Keratinocyte (primary cell): ENCODE measurements around the gene LRRC15. TPM values are rescaled to one million over a fixed set of nuclear protein-coding genes. Genes with fewer than 3 reads are reported as not detected.

ENCODE experiments used
- DNase-seq: peaks from one replicate; pipeline ENCODE4 v3.0.0-alpha.2; 2011; ENCODE audit warnings: low read depth, missing footprints, low spot score
- FAIRE-seq: peaks from 2 replicates; lab custom pipeline; 2011; peaks lifted over from hg19 to GRCh38; lab: Jason Lieb, UNC
- H2AFZ ChIP-seq: 2 replicates; pipeline ENCODE4 v1.6.0; 2012; ENCODE audit warnings: low read length, control low read depth, inconsistent platforms; ENCODE audit not compliant: control insufficient read depth
- H3K27ac ChIP-seq: 2 replicates; pipeline ENCODE4 v1.5.1; 2011; ENCODE audit warnings: low read length; ENCODE audit not compliant: control insufficient read depth, insufficient read depth
- H3K27me3 ChIP-seq: 3 replicates; pipeline ENCODE4 v1.6.0; 2011; ENCODE audit warnings: low read length; ENCODE audit not compliant: control insufficient read depth, insufficient read depth; ENCODE audit errors: extremely low read depth
- H3K36me3 ChIP-seq, 2 experiments: 2 replicates in 1 of 2; 3 replicates in 1 of 2; pipeline ENCODE4 v1.5.1; 2011; ENCODE audit warnings: low read length in 2 of 2, mild to moderate bottlenecking in 1 of 2; ENCODE audit not compliant: control insufficient read depth in 2 of 2, insufficient read depth in 2 of 2; ENCODE audit errors: extremely low read depth in 1 of 2
- H3K4me1 ChIP-seq: 3 replicates; pipeline ENCODE4 v1.5.1; 2011; ENCODE audit warnings: low read length; ENCODE audit not compliant: control insufficient read depth, insufficient read depth; ENCODE audit errors: extremely low read depth
- H3K4me2 ChIP-seq: 3 replicates; pipeline ENCODE4 v1.6.0; 2011; ENCODE audit warnings: low read depth, low read length; ENCODE audit not compliant: control insufficient read depth, insufficient read depth; ENCODE audit errors: extremely low read depth
- H3K4me3 ChIP-seq, 3 experiments: fragments of 200-600 bp in 1 of 3; sonication (generic) in 1 of 3; 2 replicates in 2 of 3; 3 replicates in 1 of 3; pipeline ENCODE4 v1.5.1; 2011 to 2016; ENCODE audit warnings: low read length in 3 of 3, mild to moderate bottlenecking in 3 of 3, control low read depth in 2 of 3, inconsistent platforms in 1 of 3, low read depth in 1 of 3, mixed read lengths in 1 of 3, mixed run types in 1 of 3, moderate library complexity in 1 of 3; ENCODE audit not compliant: control insufficient read depth in 2 of 3, insufficient read depth in 2 of 3; ENCODE audit errors: extremely low read depth in 1 of 3
- H3K79me2 ChIP-seq: 2 replicates; pipeline ENCODE4 v1.6.0; 2012; ENCODE audit warnings: low read length; ENCODE audit not compliant: control insufficient read depth, insufficient read depth
- H3K9ac ChIP-seq: 3 replicates; pipeline ENCODE4 v1.6.0; 2011; ENCODE audit warnings: low read length; ENCODE audit not compliant: control insufficient read depth, insufficient read depth; ENCODE audit errors: extremely low read depth
- H3K9me1 ChIP-seq: 3 replicates; pipeline ENCODE4 v1.6.0; 2011; ENCODE audit warnings: low read length; ENCODE audit not compliant: control insufficient read depth, insufficient read depth; ENCODE audit errors: extremely low read depth
- H3K9me3 ChIP-seq: 2 replicates; pipeline ENCODE4 v1.5.1; 2012; ENCODE audit warnings: low read depth, low read length; ENCODE audit not compliant: control insufficient read depth
- H4K20me1 ChIP-seq: 3 replicates; pipeline ENCODE4 v1.6.0; 2011; ENCODE audit warnings: low read length; ENCODE audit not compliant: control insufficient read depth, insufficient read depth; ENCODE audit errors: extremely low read depth
- CTCF ChIP-seq, 3 experiments: IDR thresholded peaks in 1 of 3; conservative IDR thresholded peaks in 1 of 3; optimal IDR thresholded peaks in 1 of 3; 2 replicates in 2 of 3; 3 replicates in 1 of 3; pipeline versions ENCODE3 to v1.5.1; 2011; ENCODE audit warnings: low read length in 3 of 3, mild to moderate bottlenecking in 3 of 3, moderate library complexity in 2 of 3, control low read depth in 1 of 3, inconsistent platforms in 1 of 3; ENCODE audit not compliant: insufficient read depth in 2 of 3; ENCODE audit errors: extremely low read depth in 1 of 3
- EZH2 ChIP-seq: IDR thresholded peaks from one replicate; pipeline ENCODE4 v1.6.1; 2012; ENCODE audit warnings: inconsistent platforms, mild to moderate bottlenecking, low read length, moderate library complexity
- dilution Hi-C: fragments of 300-500 bp; cut with MboI; formaldehyde crosslinking; loops from one replicate; pipeline ENCODE4 v1.7.0; 2020; ENCODE audit warnings: low sequenced_read_pairs; ENCODE audit not compliant: extremely low pct_ligation_motif_present
- polyA plus RNA-seq, 5 experiments: library from polyadenylated mRNA; depleted of rRNA in 3 of 5; stranded (reverse) in 3 of 5; stranded (forward) in 1 of 5; unstranded in 1 of 5; fragments of >200 nt; gene quantifications; 1 replicate in 1 of 5; 2 replicates in 3 of 5; 3 replicates in 1 of 5; pipeline versions ENCODE4 v1.2.1 to v1.2.3, GENCODE V29; 2011 to 2012; ENCODE audit warnings: missing spikeins in 2 of 5, low read depth in 1 of 5, low replicate concordance in 1 of 5

Gene LRRC15
- polyA plus RNA-seq, 1 donor (not counting 4 experiments of a cell fraction or from before 2014, with no cell fraction given): not detected

- H3K9ac ChIP-seq: no peak overlapping the region
- TF ChIP-seq CTCF (optimal IDR thresholded peaks at IDR 0.05 in 1 of 3, IDR thresholded peaks at IDR 0.05 in 1 of 3, conservative IDR thresholded peaks at IDR 0.05 in 1 of 3; ENCODE audit: extremely low read depth in 1 of 3, insufficient read depth in 2 of 3, low read length in 3 of 3) (peak; percentile 85 to 95 (median 93)), EZH2 (no peak)
- no peaks in the 10 kb centered on the region for H3K79me2 ChIP-seq
- H3K36me3 ChIP-seq: no peaks in the 10 kb centered on the region
- no peaks in the 10 kb centered on the region for H4K20me1 ChIP-seq
- FAIRE-seq (no peak), DNase-seq (no peak)
- no peak overlapping the region for H3K27ac ChIP-seq
- dilution Hi-C loops: no loop called here
- peaks cover 12% of the 10 kb centered on the region for H3K27me3 ChIP-seq
- no peak overlapping the region for H3K4me3 ChIP-seq
- H3K9me3 ChIP-seq: no peaks in the 10 kb centered on the region
- no peak overlapping the region for H3K4me2 ChIP-seq
- no peak overlapping the region for H2AFZ ChIP-seq
- H3K9me1 ChIP-seq: no peaks in the 10 kb centered on the region
- no peaks in the 10 kb centered on the region for H3K4me1 ChIP-seq
Measured at GRCh38 chr3:194344012-194344411, 25.5 kb downstream of the LRRC15 start.

- Histone ChIP-seq H3K79me2 (no peaks in the 10 kb centered on the region), H3K4me3 (no peak overlapping the region), H3K27me3 (peaks cover 12% of the 10 kb centered on the region), H3K4me2 (no peak overlapping the region), H3K4me1 (no peaks in the 10 kb centered on the region), H3K9me3 (no peaks in the 10 kb centered on the region), H2AFZ (no peak overlapping the region), H3K9me1 (no peaks in the 10 kb centered on the region), H3K36me3 (no peaks in the 10 kb centered on the region), H3K9ac (no peak overlapping the region), H4K20me1 (no peaks in the 10 kb centered on the region), H3K27ac (no peak overlapping the region)
- dilution Hi-C loops: no loop called here
- no peak for DNase-seq
- TF ChIP-seq EZH2 (no peak), CTCF (optimal IDR thresholded peaks at IDR 0.05 in 1 of 3, IDR thresholded peaks at IDR 0.05 in 1 of 3, conservative IDR thresholded peaks at IDR 0.05 in 1 of 3; ENCODE audit: extremely low read depth in 1 of 3, insufficient read depth in 2 of 3, low read length in 3 of 3) (no peak)
- no peak for FAIRE-seq
Measured at GRCh38 chr3:194343561-194343893, 26.0 kb downstream of the LRRC15 start.
